Measurements from ENCODE around the gene TMEM9B. TPM values are rescaled to one million over a fixed set of nuclear protein-coding genes. Genes with fewer than 3 reads are reported as not detected.

Gene TMEM9B
- total RNA-seq, 1 donor from 2014 or later = 32.9 TPM

Other genes starting within 250 kb of the TMEM9B start
- 12.8 TPM for gene AKIP1, start 53.3 kb downstream of the TMEM9B start, total RNA-seq
- gene C11orf16, start 31.5 kb downstream of the TMEM9B start, total RNA-seq = not detected
- not detected for gene ASCL3, start 21.4 kb downstream of the TMEM9B start, total RNA-seq
- gene NRIP3, start 39.6 kb upstream of the TMEM9B start, total RNA-seq = 0.87 TPM
- 29.2 TPM for gene SCUBE2, start 127.2 kb upstream of the TMEM9B start, total RNA-seq